ENCODE measurements around the gene SCG3.

Gene SCG3

GRCh38 chr15:51678096-51678495 is 3.2 kb upstream of the SCG3 start:
- no peak for DNase-seq (ENCODE audit: low spot score)

GRCh38 chr15:51680321-51680720 is 982 bp upstream of the SCG3 start:
- DNase-seq (ENCODE audit: low spot score), result no peak

DNA sequence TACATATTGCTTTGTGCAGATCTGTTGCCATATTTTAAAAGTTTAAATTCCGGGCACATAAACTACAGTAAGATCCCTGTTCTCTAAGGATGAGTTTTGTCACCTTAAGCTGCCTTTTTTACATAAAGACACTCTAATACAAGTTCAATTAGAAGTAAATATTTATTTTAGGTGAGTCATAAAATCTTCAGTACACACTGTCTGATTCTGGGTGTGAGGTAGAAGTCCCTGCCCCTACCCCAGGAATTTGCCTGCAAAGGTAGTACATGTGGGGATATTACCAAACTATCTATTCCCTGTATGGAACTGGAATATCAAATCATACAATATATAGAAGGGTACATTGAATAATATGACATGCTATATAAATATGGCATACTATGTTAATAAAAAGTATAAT is 6.3 kb downstream of the SCG3 start:
- no peak for DNase-seq (ENCODE audit: low spot score)

DNA sequence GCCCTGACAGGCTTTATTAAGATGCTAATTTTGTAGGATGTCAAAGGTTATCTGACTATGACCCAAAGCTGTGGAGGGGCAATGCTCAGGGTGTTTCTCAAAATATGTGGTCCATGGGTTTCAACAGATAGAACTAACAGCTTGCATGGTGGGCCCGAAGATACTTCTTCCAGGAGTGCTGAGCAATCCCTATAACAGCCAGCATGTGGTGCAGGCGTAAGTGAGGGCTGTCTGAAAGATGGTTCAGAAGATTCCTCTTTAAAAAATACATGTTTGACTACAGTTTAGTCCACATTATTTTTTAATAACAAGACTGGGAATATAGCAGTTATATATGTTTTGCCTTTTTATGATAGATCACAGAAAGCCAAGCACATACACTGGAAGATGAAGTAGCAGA is 7.6 kb downstream of the SCG3 start:
- no peak for DNase-seq (ENCODE audit: low spot score)

DNA sequence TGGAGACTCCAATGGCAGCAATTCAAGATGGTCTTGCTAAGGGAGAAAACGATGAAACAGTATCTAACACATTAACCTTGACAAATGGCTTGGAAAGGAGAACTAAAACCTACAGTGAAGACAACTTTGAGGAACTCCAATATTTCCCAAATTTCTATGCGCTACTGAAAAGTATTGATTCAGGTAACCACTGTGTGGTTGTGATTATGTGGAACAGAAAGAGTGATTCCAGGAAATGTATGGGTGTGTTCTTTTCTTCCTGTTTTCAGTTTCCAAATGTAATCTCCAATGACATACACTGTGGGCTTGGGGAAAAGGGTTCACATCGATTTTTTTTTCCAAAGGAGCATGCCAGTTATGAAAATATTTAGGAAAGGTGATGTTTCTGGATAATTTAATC is 10.9 kb downstream of the SCG3 start:
- DNase-seq (ENCODE audit: low spot score), result no peak

DNA sequence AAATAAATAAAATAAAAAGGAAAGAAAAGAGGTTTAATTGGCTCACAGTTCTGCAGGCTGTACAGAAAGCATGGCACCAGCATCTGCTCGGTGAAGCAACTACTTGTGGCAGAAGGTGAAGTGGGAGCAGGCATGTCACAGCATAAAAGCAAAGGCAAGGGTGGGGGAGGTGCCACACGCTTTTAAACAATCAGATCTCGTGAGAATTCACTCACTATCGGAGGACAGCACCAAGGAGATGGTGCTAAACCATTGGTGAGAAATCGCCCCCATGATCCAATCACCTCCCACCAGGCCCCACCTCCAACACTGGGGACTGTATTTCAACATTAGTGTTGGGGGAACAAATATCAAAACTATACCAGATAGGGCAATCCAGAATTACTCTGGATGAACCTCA is 15.3 kb downstream of the SCG3 start:
- DNase-seq (ENCODE audit: low spot score), result no peak

GRCh38 chr15:51697163-51697562 is 15.9 kb downstream of the SCG3 start:
- DNase-seq (ENCODE audit: low spot score), result no peak

- DNase-seq (ENCODE audit: low spot score), result no peak
These were observed 18.1 kb downstream of the SCG3 start for GRCh38 chr15:51699373-51699772.

DNA sequence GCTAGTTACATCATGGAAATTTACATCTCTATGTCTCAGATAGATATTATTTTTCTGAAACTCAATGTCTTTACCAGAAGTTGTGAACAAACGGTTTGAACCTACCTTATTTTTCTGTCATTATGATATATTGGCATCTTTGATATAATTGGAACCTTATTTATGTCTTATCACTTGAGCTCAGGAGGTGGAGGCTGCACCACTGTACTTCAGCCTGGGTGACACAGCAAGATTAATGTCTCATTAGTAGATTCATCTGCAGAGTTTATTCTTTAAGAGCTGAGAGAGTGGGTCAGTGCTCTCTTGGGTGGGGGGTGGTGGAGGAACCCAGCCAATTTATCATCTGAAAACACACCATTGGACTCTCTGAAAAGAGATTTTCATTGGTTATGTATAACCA is 21.4 kb downstream of the SCG3 start:
- DNase-seq (ENCODE audit: low spot score), result no peak

GRCh38 chr15:51706291-51706690 is 25.0 kb downstream of the SCG3 start:
- DNase-seq (ENCODE audit: low spot score), result no peak

- no peak for DNase-seq (ENCODE audit: low spot score)
These were observed 25.8 kb downstream of the SCG3 start for GRCh38 chr15:51706926-51707608.

GRCh38 chr15:51708013-51708412 is 26.7 kb downstream of the SCG3 start:
- no peak for DNase-seq (ENCODE audit: low spot score)

DNA sequence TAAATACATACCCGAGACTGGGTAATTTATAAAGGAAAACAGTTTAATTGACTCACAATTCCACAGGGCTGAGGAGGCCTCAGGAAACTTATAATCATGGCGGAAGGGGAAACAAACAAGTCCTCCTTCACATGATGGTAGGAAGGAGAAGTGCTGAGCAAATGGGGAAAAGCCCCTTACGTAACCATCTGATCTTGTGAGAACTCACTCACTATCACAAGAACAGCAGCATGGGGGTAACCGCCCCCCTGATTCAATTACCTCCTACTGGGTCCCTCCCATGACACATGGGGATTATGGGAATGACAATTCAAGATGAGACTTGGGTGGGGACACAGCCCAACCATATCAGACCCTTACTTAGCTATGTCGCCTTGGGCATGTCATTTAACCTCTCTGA is 27.7 kb downstream of the SCG3 start:
- DNase-seq (ENCODE audit: low spot score), result no peak

DNA sequence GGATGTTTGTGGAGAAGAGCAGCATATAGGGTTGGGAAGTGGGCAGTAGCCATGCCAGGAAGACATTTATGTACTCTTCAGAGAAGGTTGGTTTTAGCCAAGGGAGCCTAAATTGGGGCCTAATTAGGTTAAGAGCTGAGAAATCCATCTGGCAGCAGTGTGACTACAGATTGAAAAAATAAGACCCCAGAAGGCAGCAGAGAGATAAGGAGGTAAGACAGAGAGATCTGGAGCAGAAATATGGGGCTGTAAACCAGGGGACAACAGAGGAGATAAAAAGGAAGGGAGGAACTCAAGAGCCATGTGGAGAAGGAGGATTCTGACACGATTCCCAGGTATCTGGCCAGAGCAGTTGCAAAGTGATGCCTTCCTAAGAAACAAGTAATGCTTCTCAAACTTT is 32.9 kb downstream of the SCG3 start:
- no peak for DNase-seq (ENCODE audit: low spot score)

DNA sequence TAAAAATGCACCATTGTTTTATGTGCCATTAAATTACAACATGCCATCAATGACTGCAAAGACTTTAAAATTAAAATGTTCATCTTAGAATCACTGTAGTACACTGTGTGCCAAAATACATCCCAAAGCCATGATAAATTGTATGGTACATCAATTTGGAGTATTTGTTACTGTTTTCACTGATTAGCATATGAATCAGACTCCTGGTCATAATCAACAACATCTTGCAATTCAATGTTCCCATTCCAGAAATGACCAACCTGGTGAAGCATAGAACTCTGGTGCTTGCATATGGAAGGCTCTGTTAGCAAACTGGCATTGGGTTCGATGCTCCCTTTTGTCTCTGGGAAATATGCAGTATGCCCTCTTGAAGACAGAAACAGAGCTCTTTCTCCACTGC is 33.6 kb downstream of the SCG3 start:
- no peak for DNase-seq (ENCODE audit: low spot score)

DNA sequence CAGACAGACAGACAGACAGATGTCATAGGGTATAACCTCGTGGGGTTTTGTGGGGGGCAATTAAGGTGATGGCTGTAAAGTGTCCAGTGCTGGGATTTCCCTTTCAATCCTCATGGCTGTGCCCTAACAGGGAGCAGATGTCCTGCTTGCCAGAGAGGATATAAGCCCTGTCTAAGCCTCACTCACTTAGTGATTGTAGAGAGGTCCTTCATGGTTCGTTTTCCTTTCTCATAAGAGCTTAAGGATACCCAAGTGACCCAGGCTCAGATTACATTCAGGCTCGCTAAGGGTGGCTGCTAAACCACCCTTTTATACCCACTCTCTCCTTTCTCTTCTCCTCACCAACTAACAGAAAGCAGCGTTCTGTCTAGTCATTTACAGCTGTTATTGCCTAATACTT is 36.9 kb downstream of the SCG3 start:
- DNase-seq (ENCODE audit: low spot score), result no peak

GRCh38 chr15:51718746-51719145 is 37.4 kb downstream of the SCG3 start:
- no peak for DNase-seq (ENCODE audit: low spot score)

- no peak for DNase-seq (ENCODE audit: low spot score)
These were observed 39.1 kb downstream of the SCG3 start for GRCh38 chr15:51720201-51720995.

GRCh38 chr15:51721199-51721960 is 40.1 kb downstream of the SCG3 start:
- no peak for DNase-seq (ENCODE audit: low spot score)

GRCh38 chr15:51724199-51724598 is 42.9 kb downstream of the SCG3 start:
- DNase-seq (ENCODE audit: low spot score), result no peak

DNA sequence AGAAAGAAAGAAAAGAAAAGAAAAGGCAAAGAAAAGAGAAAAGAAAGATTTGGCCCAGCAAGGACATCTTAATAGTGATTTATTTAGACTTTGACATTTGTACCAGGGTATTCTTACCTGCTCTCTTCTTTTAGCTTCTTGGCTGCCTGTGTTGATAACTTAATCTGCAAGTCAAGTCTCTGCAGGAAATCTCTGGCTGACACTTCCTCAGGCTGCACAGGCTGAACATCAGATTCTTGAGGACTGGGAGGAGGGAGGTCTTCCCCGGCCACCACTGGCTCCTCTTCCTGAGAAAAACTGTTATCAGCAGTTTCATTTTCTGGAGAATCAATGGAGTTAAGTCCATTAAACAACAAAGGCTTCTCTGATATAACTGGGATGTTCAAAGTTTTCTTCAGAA is 43.4 kb downstream of the SCG3 start:
- no peak for DNase-seq (ENCODE audit: low spot score)

GRCh38 chr15:51726302-51727073 is 45.2 kb downstream of the SCG3 start:
- no peak for DNase-seq (ENCODE audit: low spot score)
